ENCODE data around the gene AFM.

DNA sequence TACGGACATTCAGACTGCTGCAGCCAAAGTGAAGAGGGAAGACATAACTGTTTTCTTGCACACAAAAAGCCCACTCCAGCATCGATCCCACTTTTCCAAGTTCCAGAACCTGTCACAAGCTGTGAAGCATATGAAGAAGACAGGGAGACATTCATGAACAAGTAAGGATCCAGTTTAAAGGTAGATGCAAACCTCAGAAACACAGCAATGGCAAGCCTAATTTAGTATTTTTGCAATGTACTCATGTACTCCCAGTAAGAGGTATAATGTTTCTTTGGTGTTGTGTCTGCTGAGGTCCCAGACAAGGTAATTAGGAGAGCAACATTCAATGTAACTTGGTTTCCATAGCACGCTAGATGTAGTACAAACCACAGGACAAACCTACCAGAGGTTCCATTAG is 40.9 kb upstream of the AFM start:
- TF ChIP-seq, protein P1, sequence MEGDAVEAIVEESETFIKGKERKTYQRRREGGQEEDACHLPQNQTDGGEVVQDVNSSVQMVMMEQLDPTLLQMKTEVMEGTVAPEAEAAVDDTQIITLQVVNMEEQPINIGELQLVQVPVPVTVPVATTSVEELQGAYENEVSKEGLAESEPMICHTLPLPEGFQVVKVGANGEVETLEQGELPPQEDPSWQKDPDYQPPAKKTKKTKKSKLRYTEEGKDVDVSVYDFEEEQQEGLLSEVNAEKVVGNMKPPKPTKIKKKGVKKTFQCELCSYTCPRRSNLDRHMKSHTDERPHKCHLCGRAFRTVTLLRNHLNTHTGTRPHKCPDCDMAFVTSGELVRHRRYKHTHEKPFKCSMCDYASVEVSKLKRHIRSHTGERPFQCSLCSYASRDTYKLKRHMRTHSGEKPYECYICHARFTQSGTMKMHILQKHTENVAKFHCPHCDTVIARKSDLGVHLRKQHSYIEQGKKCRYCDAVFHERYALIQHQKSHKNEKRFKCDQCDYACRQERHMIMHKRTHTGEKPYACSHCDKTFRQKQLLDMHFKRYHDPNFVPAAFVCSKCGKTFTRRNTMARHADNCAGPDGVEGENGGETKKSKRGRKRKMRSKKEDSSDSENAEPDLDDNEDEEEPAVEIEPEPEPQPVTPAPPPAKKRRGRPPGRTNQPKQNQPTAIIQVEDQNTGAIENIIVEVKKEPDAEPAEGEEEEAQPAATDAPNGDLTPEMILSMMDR (IDR thresholded peaks at IDR 0.05; ENCODE audit: low read length) = no peak
- TF ChIP-seq EZH2 (optimal IDR thresholded peaks at IDR 0.05; ENCODE audit: low read depth, low read length) (no peak), EZH2phosphoT487 (IDR thresholded peaks at IDR 0.05; ENCODE audit: low read length) (no peak)

All from MM.1S (cell line).